CD4-positive, CD25-positive, alpha-beta regulatory T cell (primary cell): ENCODE measurements around the gene GNG3. TPM values are rescaled to one million over a fixed set of nuclear protein-coding genes. Genes with fewer than 3 reads are reported as not detected.
"Not testable (repeated sequence)": the region's sequence is repeated elsewhere in the genome, so short reads cannot be mapped to it uniquely, and the experiment has no call there.

Experiments used
- ATAC-seq, 2 donors: fragments of 150-1000 bp; cut with Tn5 transposase; one replicate each; pipeline ENCODE4 v1.10.0; 2021; ENCODE audit warnings: low read depth in 2 of 2, moderate number of reproducible peaks in 2 of 2, moderate library complexity in 1 of 2
- DNase-seq, 3 donors: peaks; one replicate each; pipeline versions ENCODE4 v3.0.0 to v3.0.0-alpha.2; 2012 to 2022; ENCODE audit warnings: mixed read lengths in 1 of 3
- H3K27ac ChIP-seq: one replicate; pipeline ENCODE4 v1.7.0; 2013; ENCODE audit warnings: mild to moderate bottlenecking, low read length; ENCODE audit not compliant: insufficient read depth, poor library complexity, severe bottlenecking
- H3K27me3 ChIP-seq: one replicate; pipeline ENCODE4 v1.7.0; 2013; ENCODE audit warnings: low read length; ENCODE audit not compliant: control insufficient read depth, insufficient read depth
- H3K36me3 ChIP-seq: one replicate; pipeline ENCODE4 v1.7.0; 2013; ENCODE audit warnings: mild to moderate bottlenecking, low read length, moderate library complexity; ENCODE audit not compliant: control insufficient read depth, insufficient read depth
- H3K4me1 ChIP-seq: 2 replicates; pipeline ENCODE4 v1.7.0; 2013; ENCODE audit warnings: mild to moderate bottlenecking, low read length; ENCODE audit not compliant: insufficient read depth, control insufficient read depth, poor library complexity, severe bottlenecking
- H3K4me3 ChIP-seq: one replicate; pipeline ENCODE4 v1.7.0; 2013; ENCODE audit warnings: low read depth, mild to moderate bottlenecking, low read length, moderate library complexity
- H3K9me3 ChIP-seq, 2 experiments: 1 replicate in 1 of 2; 2 replicates in 1 of 2; pipeline ENCODE4 v1.7.0; 2013; ENCODE audit warnings: low read length in 2 of 2, mild to moderate bottlenecking in 1 of 2, moderate library complexity in 1 of 2; ENCODE audit not compliant: control insufficient read depth in 2 of 2
- H3K27ac Mint-ChIP-seq, 3 donors: one replicate each; pipeline ENCODE4 v1.8.0; 2020 to 2022; ENCODE audit warnings: mild to moderate bottlenecking in 3 of 3, mixed read lengths in 3 of 3, moderate library complexity in 2 of 3
- H3K27me3 Mint-ChIP-seq: one replicate; pipeline ENCODE4 v1.8.0; 2022; ENCODE audit warnings: mild to moderate bottlenecking, mixed read lengths
- H3K36me3 Mint-ChIP-seq: one replicate; pipeline ENCODE4 v1.8.0; 2020; ENCODE audit warnings: mixed read lengths
- H3K4me1 Mint-ChIP-seq, 4 donors: one replicate each; pipeline ENCODE4 v1.8.0; 2020 to 2022; ENCODE audit warnings: mixed read lengths in 4 of 4, mild to moderate bottlenecking in 1 of 4
- H3K4me3 Mint-ChIP-seq, 4 donors: one replicate each; pipeline ENCODE4 v1.8.0; 2020 to 2022; ENCODE audit warnings: mild to moderate bottlenecking in 4 of 4, mixed read lengths in 4 of 4, moderate library complexity in 3 of 4
- H3K9me3 Mint-ChIP-seq, 7 donors: one replicate each; pipeline ENCODE4 v1.8.0; 2020 to 2022; ENCODE audit warnings: mixed read lengths in 7 of 7, mild to moderate bottlenecking in 3 of 7, moderate library complexity in 2 of 7
- polyA plus RNA-seq, 4 donors: library from polyadenylated mRNA; unstranded; fragments of 300-500 nt; fragmentation: Illumina TruSeq; gene quantifications; one replicate each; pipeline ENCODE4 v1.2.3, GENCODE V29; 2021
- total RNA-seq: library from RNA; stranded (reverse); gene quantifications from one replicate; pipeline ENCODE4 v1.2.3, GENCODE V29; 2022

GNG3 gene
- total and polyA plus RNA-seq, 5 donors from 2014 or later = 0.21 to 0.72 TPM; not detected in 3

GRCh38 chr11:62689421-62690183, 17.9 kb upstream of the GNG3 start, which contains the start of gene LRRN4CL:
Gene LRRN4CL (minus strand): TSS chr11:62689530. CDS start chr11:62688508, 1,022 bp downstream.
- Mint-ChIP-seq H3K4me3 (no peak within 1 kb of the TSS), H3K27me3 (peaks cover 4% of the 10 kb centered on the region), H3K4me1 (peaks cover 0 to 3% (median 3%) of the 10 kb centered on the region in 4 donors), H3K9me3 (no peaks in the 10 kb centered on the region), H3K36me3 (peaks cover 15% of the 10 kb centered on the region), H3K27ac (no peak within 1 kb of the TSS)
- Histone ChIP-seq H3K27ac (no peak within 1 kb of the TSS), H3K4me3 (no peak within 1 kb of the TSS), H3K36me3 (no peaks in the 10 kb centered on the region), H3K9me3 (no peaks in the 10 kb centered on the region), H3K4me1 (no peaks in the 10 kb centered on the region), H3K27me3 (peaks cover 2% of the 10 kb centered on the region)
- ATAC-seq (no peak), DNase-seq (no peak)

DNA sequence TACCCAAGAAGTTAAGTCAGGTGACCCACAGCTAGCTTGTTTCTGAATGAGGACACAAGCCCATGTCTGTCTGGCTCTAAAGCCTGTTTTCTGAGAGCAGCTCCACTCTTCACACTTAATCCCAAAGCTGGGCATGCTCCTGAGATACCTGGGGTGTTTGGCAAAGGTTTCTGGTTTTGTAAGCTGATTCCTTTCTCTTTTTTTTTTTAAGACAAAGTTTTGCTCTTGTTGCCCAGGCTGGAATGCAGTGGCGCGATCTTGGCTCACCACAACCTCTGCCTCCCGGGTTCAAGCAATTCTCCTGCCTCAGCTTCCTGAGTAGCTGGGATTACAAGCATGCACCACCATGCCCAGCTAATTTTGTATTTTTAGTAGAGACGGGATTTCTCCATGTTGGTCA, 13.9 kb upstream of the GNG3 start:
- not testable (repeated sequence) for DNase-seq, H3K4me1 Mint-ChIP-seq, H3K27ac ChIP-seq

GRCh38 chr11:62694455-62695167, 12.9 kb upstream of the GNG3 start:
- Mint-ChIP-seq H3K9me3 (no peaks in the 10 kb centered on the region), H3K4me1 (peaks cover 0 to 8% (median 7%) of the 10 kb centered on the region in 4 donors), H3K4me3 (peak overlapping the region in 1 of 4 donors; percentile 34), H3K27ac (peak overlapping the region in 1 of 3 donors; percentile 52), H3K36me3 (peaks cover 15% of the 10 kb centered on the region), H3K27me3 (peaks cover 3% of the 10 kb centered on the region)
- no peak overlapping the region for H3K4me3 ChIP-seq
- H3K27ac ChIP-seq = no peak overlapping the region
- H3K27me3 ChIP-seq = no peaks in the 10 kb centered on the region
- peak; percentile 72 to 75 for ATAC-seq
- DNase-seq = peak; percentile 63 to 85 (median 75)
- no peaks in the 10 kb centered on the region for H3K9me3 ChIP-seq
- no peaks in the 10 kb centered on the region for H3K4me1 ChIP-seq
- no peaks in the 10 kb centered on the region for H3K36me3 ChIP-seq

More for the DNA sequence above, 13.9 kb upstream of the GNG3 start:
- H3K9me3 Mint-ChIP-seq, H3K4me1 ChIP-seq, ATAC-seq, H3K9me3 ChIP-seq, H3K27me3 Mint-ChIP-seq, H3K4me3 Mint-ChIP-seq, H3K27ac Mint-ChIP-seq, H3K27me3 ChIP-seq, H3K4me3 ChIP-seq, H3K36me3 ChIP-seq: not testable (repeated sequence)
- peaks cover 16% of the 10 kb centered on the region for H3K36me3 Mint-ChIP-seq

DNA sequence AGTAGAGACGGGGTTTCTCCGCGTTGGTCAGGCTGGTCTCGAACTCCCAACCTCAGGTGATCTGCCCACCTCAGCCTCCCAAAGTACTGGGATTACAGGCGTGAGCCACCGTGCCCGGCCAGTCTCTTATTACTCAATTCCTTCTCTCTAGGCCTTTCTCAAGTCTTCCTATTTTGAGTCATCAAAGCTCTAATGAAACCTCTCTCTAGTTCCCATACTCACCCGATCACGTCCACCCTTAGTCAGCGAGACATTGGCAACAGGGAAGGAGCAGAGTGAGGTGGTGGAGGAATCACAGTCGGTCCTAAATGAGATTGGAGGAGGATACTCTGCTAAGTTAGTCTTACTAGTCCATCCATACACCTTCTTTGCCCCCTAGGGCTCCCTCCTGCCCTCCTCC, 5.2 kb upstream of the GNG3 start:
- Mint-ChIP-seq H3K36me3 (no peaks in the 10 kb centered on the region), H3K27me3 (no peaks in the 10 kb centered on the region), H3K9me3 (no peaks in the 10 kb centered on the region), H3K27ac (no peak overlapping the region), H3K4me3 (peak overlapping the region in 1 of 4 donors; percentile 29), H3K4me1 (peaks cover 0 to 21% (median 12%) of the 10 kb centered on the region in 4 donors)
- H3K27ac ChIP-seq = no peak overlapping the region
- no peaks in the 10 kb centered on the region for H3K27me3 ChIP-seq
- DNase-seq (no peak), ATAC-seq (no peak)
- H3K4me1 ChIP-seq = peaks cover 14% of the 10 kb centered on the region
- no peaks in the 10 kb centered on the region for H3K36me3 ChIP-seq
- H3K4me3 ChIP-seq = no peak overlapping the region
- H3K9me3 ChIP-seq = no peaks in the 10 kb centered on the region

DNA sequence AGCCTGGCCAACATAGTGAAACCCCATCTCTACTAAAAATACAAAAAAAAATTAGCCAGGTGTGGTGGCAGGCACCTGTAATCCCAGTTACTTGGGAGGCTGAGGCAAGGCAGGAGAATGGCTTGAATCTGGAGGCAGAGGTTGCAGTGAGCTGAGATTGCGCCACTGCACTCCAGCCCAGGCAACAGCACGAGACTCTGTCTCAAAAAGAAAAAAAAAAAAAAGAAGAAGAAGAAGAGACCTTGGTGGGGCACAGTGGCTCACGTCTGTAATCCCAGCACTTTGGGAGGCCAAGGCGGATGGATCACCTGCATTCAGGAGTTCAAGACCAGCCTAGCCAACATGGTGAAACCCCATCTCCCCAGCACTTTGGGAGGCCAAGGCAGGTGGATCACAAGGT, 3.6 kb upstream of the GNG3 start:
- H3K27ac Mint-ChIP-seq, H3K9me3 Mint-ChIP-seq, H3K27me3 ChIP-seq, H3K36me3 ChIP-seq, H3K36me3 Mint-ChIP-seq, H3K9me3 ChIP-seq, ATAC-seq, DNase-seq, H3K4me3 ChIP-seq, H3K4me3 Mint-ChIP-seq, H3K27me3 Mint-ChIP-seq, H3K27ac ChIP-seq: not testable (repeated sequence)
- H3K4me1 Mint-ChIP-seq = peaks cover 0 to 35% (median 18%) of the 10 kb centered on the region in 4 donors
- peaks cover 27% of the 10 kb centered on the region for H3K4me1 ChIP-seq

DNA sequence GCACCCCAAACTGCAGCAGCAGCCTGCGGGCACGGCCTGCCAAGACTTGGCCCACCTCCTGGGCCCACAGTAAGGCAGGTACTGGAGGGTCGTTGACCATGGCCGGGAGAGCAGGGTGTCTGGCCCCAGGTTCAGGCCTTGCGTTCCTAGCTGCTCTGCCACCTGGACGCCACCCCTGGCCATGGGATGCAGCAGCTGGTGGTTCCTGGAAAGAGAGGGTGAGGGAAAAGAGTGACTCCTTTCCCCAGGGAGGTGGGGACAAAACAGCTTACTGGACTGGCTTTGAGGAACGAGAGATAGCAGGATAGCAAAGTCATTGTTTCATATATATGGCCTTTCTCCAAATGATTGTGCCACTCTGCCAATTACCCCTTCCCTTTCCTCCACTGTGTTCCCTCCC, 2.1 kb upstream of the GNG3 start:
- ATAC-seq (no peak), DNase-seq (no peak)
- peak overlapping the region; percentile 83 for H3K27ac ChIP-seq
- H3K36me3 Mint-ChIP-seq = no peaks in the 10 kb centered on the region
- H3K9me3 Mint-ChIP-seq = no peaks in the 10 kb centered on the region
- no peaks in the 10 kb centered on the region for H3K27me3 ChIP-seq
- no peaks in the 10 kb centered on the region for H3K27me3 Mint-ChIP-seq
- peaks cover 38% of the 10 kb centered on the region for H3K4me1 ChIP-seq
- H3K27ac Mint-ChIP-seq = peak overlapping the region; percentile 56 to 92 (median 86)
- H3K9me3 ChIP-seq = no peaks in the 10 kb centered on the region
- peak overlapping the region; percentile 86 for H3K4me3 ChIP-seq
- H3K4me3 Mint-ChIP-seq = peak overlapping the region; percentile 90 to 93 (median 91)
- peaks cover 0 to 49% (median 22%) of the 10 kb centered on the region in 4 donors for H3K4me1 Mint-ChIP-seq
- H3K36me3 ChIP-seq = no peaks in the 10 kb centered on the region

- DNase-seq (peak; percentile 91 to 94 (median 93)), ATAC-seq (peak; percentile 66 to 75)
- Mint-ChIP-seq H3K36me3 (no peaks in the 10 kb centered on the region), H3K27ac (peak overlapping the region; percentile 56 to 92 (median 86)), H3K27me3 (no peaks in the 10 kb centered on the region), H3K4me3 (peak overlapping the region; percentile 91 to 93 (median 92)), H3K4me1 (peaks cover 0 to 53% (median 22%) of the 10 kb centered on the region in 4 donors), H3K9me3 (no peaks in the 10 kb centered on the region)
- Histone ChIP-seq H3K9me3 (no peaks in the 10 kb centered on the region), H3K4me3 (peak overlapping the region; percentile 86), H3K4me1 (peaks cover 41% of the 10 kb centered on the region), H3K27ac (peak overlapping the region; percentile 83), H3K36me3 (no peaks in the 10 kb centered on the region), H3K27me3 (no peaks in the 10 kb centered on the region)
These were observed 1.3 kb upstream of the GNG3 start for GRCh38 chr11:62705880-62706849.
